ENCODE data around the gene CTNNBIP1.

CTNNBIP1 gene

DNA sequence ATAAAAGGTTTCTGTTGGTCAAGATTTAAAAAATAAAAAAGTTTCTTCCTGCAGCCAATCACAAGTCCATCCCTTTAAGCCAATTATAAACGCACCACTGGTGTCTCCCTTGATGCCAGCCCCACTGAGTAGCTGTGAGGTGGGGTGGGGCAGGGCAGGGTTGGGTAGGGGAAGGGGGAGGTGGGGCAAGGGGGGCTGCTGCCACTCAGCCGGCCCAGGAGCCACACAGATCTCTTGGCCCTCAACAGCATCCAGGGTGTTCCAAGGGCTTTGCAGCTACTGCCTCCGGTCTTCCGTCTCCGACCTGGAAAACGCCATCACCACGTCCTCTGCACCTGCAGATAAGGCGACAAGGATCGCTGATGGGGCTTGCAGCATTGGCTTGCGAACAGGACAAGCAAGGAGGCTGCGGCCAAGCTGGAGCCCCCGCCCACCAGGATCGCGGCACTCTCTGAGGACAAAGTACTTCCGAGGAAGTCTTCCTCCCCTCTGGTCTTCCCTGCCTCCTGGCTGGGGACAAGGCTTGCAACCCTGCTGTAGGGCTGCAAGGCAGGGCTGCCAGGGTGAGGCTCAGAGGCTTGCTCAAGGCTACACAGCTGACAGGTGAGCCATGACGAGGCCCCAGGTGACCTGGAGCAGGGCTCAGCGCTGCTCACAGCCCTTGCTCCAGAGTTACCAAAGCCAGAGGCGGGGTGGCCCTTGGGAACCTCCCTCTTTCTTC is 59.5 kb downstream of the CTNNBIP1 start:
- Histone ChIP-seq H2AFZ (ENCODE audit: low read depth, low read length) (no peak overlapping the region), H3K9me3 (ENCODE audit: control insufficient read depth, low read length) (peaks cover 7% of the 10 kb centered on the region), H3K27me3 (ENCODE audit: control insufficient read depth in 1 of 2, insufficient read depth in 1 of 2, low read length in 2 of 2) (no peaks in the 10 kb centered on the region), H2BK120ac (ENCODE audit: low read depth, low read length) (no peak overlapping the region), H3K14ac (ENCODE audit: low read length in 2 of 2) (no peak overlapping the region), H4K8ac (ENCODE audit: low read length) (no peak overlapping the region), H3K4ac (ENCODE audit: low read depth in 1 of 2, low read length in 2 of 2) (no peak overlapping the region), H3K79me1 (replicated peaks; ENCODE audit: low read length, poor library complexity, severe bottlenecking) (peaks cover 2% of the 10 kb centered on the region), H3K9ac (ENCODE audit: low read length) (no peak overlapping the region), H2BK15ac (ENCODE audit: low read depth, poor library complexity, severe bottlenecking) (no peak overlapping the region), H3K4me1 (ENCODE audit: control insufficient read depth, insufficient read depth, low read depth, low read length) (peaks cover 22% of the 10 kb centered on the region), H3K4me2 (ENCODE audit: low read length, poor library complexity, severe bottlenecking) (no peak overlapping the region), H3K27ac (ENCODE audit: low read length, poor library complexity, severe bottlenecking) (no peak overlapping the region), H3K36me3 (ENCODE audit: control insufficient read depth in 1 of 2, insufficient read depth in 2 of 2, low read depth in 1 of 2, low read length in 2 of 2) (peaks cover 0 to 22% of the 10 kb centered on the region in 2 experiments), H3K23ac (ENCODE audit: low read length in 2 of 2) (no peak overlapping the region), H2BK12ac (ENCODE audit: low read length in 2 of 2) (no peak overlapping the region), H2BK5ac (ENCODE audit: low read depth, low read length, poor library complexity, severe bottlenecking) (no peak overlapping the region), H3K18ac (ENCODE audit: low read depth in 1 of 2, low read length in 2 of 2) (no peak overlapping the region), H2AK5ac (ENCODE audit: low read length, severe bottlenecking) (no peak overlapping the region), H3K4me3 (ENCODE audit: insufficient read depth in 1 of 2, low read depth in 1 of 2, low read length in 2 of 2) (no peak overlapping the region), H4K91ac (ENCODE audit: low read length) (no peak overlapping the region)
- no peak for DNase-seq
- WGBS, result 76% methylated on average over 17 of the region's 18 CpGs

DNA sequence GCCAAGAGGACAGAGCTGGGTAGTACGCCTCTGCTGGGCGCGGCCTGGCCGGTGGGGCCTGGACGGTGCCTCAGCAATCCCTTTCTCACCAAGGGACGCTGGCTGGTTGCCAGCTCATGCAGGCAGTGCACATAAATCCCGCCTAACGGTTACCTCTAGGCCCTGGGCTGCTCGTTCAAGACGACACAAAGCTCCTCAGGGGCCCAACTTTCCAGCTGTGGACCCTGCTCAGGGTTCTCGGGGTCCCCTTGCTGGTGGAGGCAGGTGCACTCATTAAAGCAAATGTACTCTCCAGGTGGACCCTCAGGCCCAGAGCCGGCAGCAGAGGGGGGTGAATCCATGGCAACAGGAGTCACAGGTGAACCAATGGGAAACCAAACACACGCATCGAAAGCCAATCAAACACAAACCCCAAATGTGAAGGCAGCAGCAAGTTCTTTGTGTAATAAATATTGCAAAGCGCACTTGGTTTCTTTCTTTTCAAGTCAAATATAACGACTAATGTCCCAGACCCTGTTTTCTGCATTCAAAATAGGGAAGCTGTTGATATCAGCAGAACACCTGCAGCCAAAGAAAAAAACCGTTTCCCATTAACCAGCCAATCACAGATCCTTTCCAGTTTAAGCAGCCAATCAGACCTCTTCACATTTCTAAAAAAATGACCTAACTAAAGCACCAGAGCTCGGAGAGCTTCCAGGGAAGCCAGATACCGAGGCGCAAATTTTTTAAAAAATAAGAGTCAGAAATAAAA is 60.2 kb downstream of the CTNNBIP1 start:
- H4K8ac ChIP-seq (ENCODE audit: low read length), result no peak overlapping the region
- no peak overlapping the region for H3K27ac ChIP-seq (ENCODE audit: low read length, poor library complexity, severe bottlenecking)
- H2BK15ac ChIP-seq (ENCODE audit: low read depth, poor library complexity, severe bottlenecking), result no peak overlapping the region
- H2AK5ac ChIP-seq (ENCODE audit: low read length, severe bottlenecking), result no peak overlapping the region
- no peak overlapping the region for H2BK5ac ChIP-seq (ENCODE audit: low read depth, low read length, poor library complexity, severe bottlenecking)
- H3K4me1 ChIP-seq (ENCODE audit: control insufficient read depth, insufficient read depth, low read depth, low read length), result peaks cover 22% of the 10 kb centered on the region
- WGBS, result 90% methylated on average over 18 of the region's 20 CpGs
- no peak overlapping the region for H2BK120ac ChIP-seq (ENCODE audit: low read depth, low read length)
- peaks cover 2% of the 10 kb centered on the region for H3K79me1 ChIP-seq (replicated peaks; ENCODE audit: low read length, poor library complexity, severe bottlenecking)
- no peak overlapping the region for H3K4ac ChIP-seq (ENCODE audit: low read depth in 1 of 2, low read length in 2 of 2)
- H3K23ac ChIP-seq (ENCODE audit: low read length in 2 of 2), result no peak overlapping the region
- no peak overlapping the region for H2AFZ ChIP-seq (ENCODE audit: low read depth, low read length)
- no peak overlapping the region for H3K14ac ChIP-seq (ENCODE audit: low read length in 2 of 2)
- H3K18ac ChIP-seq (ENCODE audit: low read depth in 1 of 2, low read length in 2 of 2), result no peak overlapping the region
- H3K4me2 ChIP-seq (ENCODE audit: low read length, poor library complexity, severe bottlenecking), result no peak overlapping the region
- no peak overlapping the region for H3K9ac ChIP-seq (ENCODE audit: low read length)
- H4K91ac ChIP-seq (ENCODE audit: low read length), result no peak overlapping the region
- no peaks in the 10 kb centered on the region for H3K27me3 ChIP-seq (ENCODE audit: control insufficient read depth in 1 of 2, insufficient read depth in 1 of 2, low read length in 2 of 2)
- no peak for DNase-seq
- no peak overlapping the region for H3K4me3 ChIP-seq (ENCODE audit: insufficient read depth in 1 of 2, low read depth in 1 of 2, low read length in 2 of 2)
- H3K36me3 ChIP-seq (ENCODE audit: control insufficient read depth in 1 of 2, insufficient read depth in 2 of 2, low read depth in 1 of 2, low read length in 2 of 2), result peaks cover 0 to 22% of the 10 kb centered on the region in 2 experiments
- peaks cover 7% of the 10 kb centered on the region for H3K9me3 ChIP-seq (ENCODE audit: control insufficient read depth, low read length)
- no peak overlapping the region for H2BK12ac ChIP-seq (ENCODE audit: low read length in 2 of 2)

DNA sequence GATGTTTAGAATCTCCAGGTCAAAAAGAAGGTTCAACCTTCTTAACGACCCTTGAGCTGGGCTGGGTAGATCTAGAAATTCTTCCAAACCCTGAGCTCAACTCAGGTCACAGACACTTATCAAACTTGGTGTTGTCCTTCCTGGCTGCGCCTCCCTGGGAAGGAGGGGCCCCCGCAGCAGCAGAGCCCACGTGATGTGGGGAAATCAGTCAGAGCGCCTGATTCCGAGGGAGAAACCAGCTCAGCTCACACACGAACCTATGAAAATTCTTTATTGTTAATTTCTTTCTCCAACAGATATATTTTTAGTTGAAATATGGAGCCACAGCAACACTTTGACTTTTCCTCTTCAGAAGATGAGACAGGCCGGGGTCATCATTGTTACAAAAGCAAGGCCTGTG is 62.0 kb downstream of the CTNNBIP1 start:
- Histone ChIP-seq H3K9ac (ENCODE audit: low read length) (no peak overlapping the region), H4K91ac (ENCODE audit: low read length) (no peak overlapping the region), H3K4me3 (ENCODE audit: insufficient read depth in 1 of 2, low read depth in 1 of 2, low read length in 2 of 2) (no peak overlapping the region), H3K4me2 (ENCODE audit: low read length, poor library complexity, severe bottlenecking) (no peak overlapping the region), H3K36me3 (ENCODE audit: control insufficient read depth in 1 of 2, insufficient read depth in 2 of 2, low read depth in 1 of 2, low read length in 2 of 2) (peaks cover 0 to 22% of the 10 kb centered on the region in 2 experiments), H3K4me1 (ENCODE audit: control insufficient read depth, insufficient read depth, low read depth, low read length) (peaks cover 29% of the 10 kb centered on the region), H2AFZ (ENCODE audit: low read depth, low read length) (no peak overlapping the region), H3K4ac (ENCODE audit: low read depth in 1 of 2, low read length in 2 of 2) (no peak overlapping the region), H3K27ac (ENCODE audit: low read length, poor library complexity, severe bottlenecking) (no peak overlapping the region), H4K8ac (ENCODE audit: low read length) (no peak overlapping the region), H2AK5ac (ENCODE audit: low read length, severe bottlenecking) (no peak overlapping the region), H3K27me3 (ENCODE audit: control insufficient read depth in 1 of 2, insufficient read depth in 1 of 2, low read length in 2 of 2) (no peaks in the 10 kb centered on the region), H2BK120ac (ENCODE audit: low read depth, low read length) (no peak overlapping the region), H3K18ac (ENCODE audit: low read depth in 1 of 2, low read length in 2 of 2) (no peak overlapping the region), H2BK12ac (ENCODE audit: low read length in 2 of 2) (no peak overlapping the region), H3K23ac (ENCODE audit: low read length in 2 of 2) (no peak overlapping the region), H3K9me3 (ENCODE audit: control insufficient read depth, low read length) (no peaks in the 10 kb centered on the region), H3K79me1 (replicated peaks; ENCODE audit: low read length, poor library complexity, severe bottlenecking) (peaks cover 2% of the 10 kb centered on the region), H2BK15ac (ENCODE audit: low read depth, poor library complexity, severe bottlenecking) (no peak overlapping the region), H2BK5ac (ENCODE audit: low read depth, low read length, poor library complexity, severe bottlenecking) (no peak overlapping the region), H3K14ac (ENCODE audit: low read length in 2 of 2) (no peak overlapping the region)
- 75% methylated on average over 2 of the region's 8 CpGs for WGBS
- DNase-seq, result no peak

DNA sequence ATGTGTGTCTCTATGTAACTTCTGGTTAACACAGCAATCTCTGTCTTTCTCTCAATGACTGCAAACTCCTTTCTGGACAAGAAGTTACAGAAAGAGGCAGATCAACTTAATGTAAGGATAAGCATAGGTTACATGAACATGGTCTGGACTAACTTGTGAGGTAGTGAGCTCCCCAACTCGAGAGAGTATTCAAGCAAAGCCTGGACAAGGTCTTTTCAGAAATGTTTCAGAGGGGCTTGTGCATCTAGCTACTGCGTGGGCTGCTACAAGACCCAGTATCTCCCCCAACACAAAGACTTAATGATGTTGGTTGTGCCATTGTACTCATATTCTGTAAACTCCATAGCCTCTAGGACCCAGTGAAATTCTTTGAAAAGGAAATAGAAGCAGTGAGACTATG is 62.8 kb downstream of the CTNNBIP1 start:
- WGBS, result 71% methylated on average over 1 of the region's 2 CpGs
- no peak overlapping the region for H3K27ac ChIP-seq (ENCODE audit: low read length, poor library complexity, severe bottlenecking)
- H3K36me3 ChIP-seq (ENCODE audit: control insufficient read depth in 1 of 2, insufficient read depth in 2 of 2, low read depth in 1 of 2, low read length in 2 of 2), result peaks cover 0 to 22% of the 10 kb centered on the region in 2 experiments
- peaks cover 0 to 2% of the 10 kb centered on the region in 2 experiments for H3K27me3 ChIP-seq (ENCODE audit: control insufficient read depth in 1 of 2, insufficient read depth in 1 of 2, low read length in 2 of 2)
- no peak overlapping the region for H2AFZ ChIP-seq (ENCODE audit: low read depth, low read length)
- H4K8ac ChIP-seq (ENCODE audit: low read length), result no peak overlapping the region
- no peak overlapping the region for H2BK12ac ChIP-seq (ENCODE audit: low read length in 2 of 2)
- H4K91ac ChIP-seq (ENCODE audit: low read length), result no peak overlapping the region
- no peak overlapping the region for H3K4ac ChIP-seq (ENCODE audit: low read depth in 1 of 2, low read length in 2 of 2)
- no peak overlapping the region for H3K9ac ChIP-seq (ENCODE audit: low read length)
- H3K23ac ChIP-seq (ENCODE audit: low read length in 2 of 2), result no peak overlapping the region
- peaks cover 28% of the 10 kb centered on the region for H3K4me1 ChIP-seq (ENCODE audit: control insufficient read depth, insufficient read depth, low read depth, low read length)
- no peak overlapping the region for H2BK15ac ChIP-seq (ENCODE audit: low read depth, poor library complexity, severe bottlenecking)
- no peak overlapping the region for H3K4me2 ChIP-seq (ENCODE audit: low read length, poor library complexity, severe bottlenecking)
- no peak overlapping the region for H3K18ac ChIP-seq (ENCODE audit: low read depth in 1 of 2, low read length in 2 of 2)
- H3K9me3 ChIP-seq (ENCODE audit: control insufficient read depth, low read length), result no peaks in the 10 kb centered on the region
- no peak for DNase-seq
- H3K14ac ChIP-seq (ENCODE audit: low read length in 2 of 2), result no peak overlapping the region
- no peak overlapping the region for H2BK120ac ChIP-seq (ENCODE audit: low read depth, low read length)
- H3K79me1 ChIP-seq (replicated peaks; ENCODE audit: low read length, poor library complexity, severe bottlenecking), result peaks cover 2% of the 10 kb centered on the region
- H2BK5ac ChIP-seq (ENCODE audit: low read depth, low read length, poor library complexity, severe bottlenecking), result no peak overlapping the region
- no peak overlapping the region for H2AK5ac ChIP-seq (ENCODE audit: low read length, severe bottlenecking)
- H3K4me3 ChIP-seq (ENCODE audit: insufficient read depth in 1 of 2, low read depth in 1 of 2, low read length in 2 of 2), result no peak overlapping the region
